ENCODE data around the gene FMO1. TPM values are rescaled to one million over a fixed set of nuclear protein-coding genes. Genes with fewer than 3 reads are reported as not detected.

The FMO1 gene
- total RNA-seq, 1 experiment from 2014 or later: not detected

- Histone ChIP-seq H2BK120ac (ENCODE audit: low read depth, low read length, poor library complexity, severe bottlenecking) (no peak overlapping the region), H2BK12ac (ENCODE audit: insufficient read length, low read depth, low read length) (no peak overlapping the region), H3K9ac (ENCODE audit: extremely low read depth, insufficient read length, low read length) (no peak overlapping the region), H4K5ac (ENCODE audit: insufficient read length, low read depth, low read length) (no peak overlapping the region), H3K9me3 (ENCODE audit: control insufficient read depth, low read depth, low read length) (no peaks in the 10 kb centered on the region), H2BK15ac (ENCODE audit: low read depth, low read length) (no peak overlapping the region), H3K27me3 (ENCODE audit: insufficient read depth, low read length) (no peaks in the 10 kb centered on the region), H3K27ac (ENCODE audit: insufficient read length, low read depth, low read length) (no peak overlapping the region), H3T11ph (ENCODE audit: low read length) (no peak overlapping the region), H3K23me2 (ENCODE audit: insufficient read length, low read depth, low read length, poor library complexity, severe bottlenecking) (no peaks in the 10 kb centered on the region), H3K56ac (ENCODE audit: insufficient read length, low read depth, low read length) (no peak overlapping the region), H3K18ac (ENCODE audit: insufficient read length, low read depth, low read length) (no peak overlapping the region), H2BK20ac (ENCODE audit: low read depth, low read length, poor library complexity, severe bottlenecking) (no peak overlapping the region), H3K23ac (ENCODE audit: insufficient read length, low read depth, low read length) (no peak overlapping the region), H3K4me2 (ENCODE audit: insufficient read depth, insufficient read length, low read length) (no peak overlapping the region), H2AFZ (ENCODE audit: low read length) (no peak overlapping the region), H4K8ac (replicated peaks; ENCODE audit: insufficient read length, low read depth, low read length) (no peak overlapping the region), H3K4ac (ENCODE audit: low read depth, low read length) (no peak overlapping the region), H3K14ac (ENCODE audit: insufficient read depth, low read length) (no peak overlapping the region), H3K79me1 (ENCODE audit: insufficient read depth, low read depth, low read length, poor library complexity, severe bottlenecking) (no peaks in the 10 kb centered on the region), H4K20me1 (ENCODE audit: control insufficient read depth, insufficient read depth, insufficient read length) (no peaks in the 10 kb centered on the region), H3K79me2 (ENCODE audit: insufficient read depth, low read length) (no peaks in the 10 kb centered on the region), H3K4me1 (ENCODE audit: insufficient read depth, low read length) (peaks cover 6% of the 10 kb centered on the region), H4K91ac (ENCODE audit: insufficient read length, low read depth, low read length) (no peak overlapping the region), H2BK5ac (ENCODE audit: insufficient read length, low read length) (no peak overlapping the region), H2AK5ac (ENCODE audit: insufficient read length, low read length) (no peak overlapping the region)
- no peak overlapping the region for H3K4me3 Mint-ChIP-seq
- H3K27me3 Mint-ChIP-seq (ENCODE audit: low read depth): no peaks in the 10 kb centered on the region
- TF ChIP-seq CTCF (conservative IDR thresholded peaks at IDR 0.05): no peak
- H3K9me3 Mint-ChIP-seq: no peaks in the 10 kb centered on the region
- DNase-seq: no peak
- peaks cover 12 to 23% of the 10 kb centered on the region in 2 experiments for H3K4me1 Mint-ChIP-seq
- H3K36me3 Mint-ChIP-seq (ENCODE audit: insufficient read depth in 1 of 3, low read depth in 3 of 3): no peaks in the 10 kb centered on the region
- H3K27ac Mint-ChIP-seq: no peak overlapping the region; a peak in 2 of 7 replicates
- WGBS (ENCODE audit: extremely low coverage, insufficient read length, low lambda C conversion rate): no CpG with 5 or more reads among the region's 7 CpGs
These were observed 32.3 kb downstream of the FMO1 start for GRCh38 chr1:171280599-171280998.

Measured in H9 (cell line).